Activated T-helper 1 cell treated with anti-CD3 and anti-CD28 coated beads, Interleukin-2, amount 50 U/mL, for 16 hours (primary cell): Measurements from ENCODE around the gene TGFB2.

Source experiments
- DNase-seq, 2 donors: peaks; one replicate each; pipeline ENCODE4 v3.0.0-alpha.2; 2020; ENCODE audit warnings: low read depth in 1 of 2, low spot score in 1 of 2

TGFB2 gene

GRCh38 chr1:218481116-218481775 lies 136.1 kb downstream of the TGFB2 start:
- no peak for DNase-seq

GRCh38 chr1:218482683-218483082 lies 137.5 kb downstream of the TGFB2 start:
- DNase-seq = no peak

GRCh38 chr1:218485241-218485928 lies 140.2 kb downstream of the TGFB2 start:
- DNase-seq = no peak

- DNase-seq = no peak
Measured at GRCh38 chr1:218488531-218488930, 143.4 kb downstream of the TGFB2 start.

DNA sequence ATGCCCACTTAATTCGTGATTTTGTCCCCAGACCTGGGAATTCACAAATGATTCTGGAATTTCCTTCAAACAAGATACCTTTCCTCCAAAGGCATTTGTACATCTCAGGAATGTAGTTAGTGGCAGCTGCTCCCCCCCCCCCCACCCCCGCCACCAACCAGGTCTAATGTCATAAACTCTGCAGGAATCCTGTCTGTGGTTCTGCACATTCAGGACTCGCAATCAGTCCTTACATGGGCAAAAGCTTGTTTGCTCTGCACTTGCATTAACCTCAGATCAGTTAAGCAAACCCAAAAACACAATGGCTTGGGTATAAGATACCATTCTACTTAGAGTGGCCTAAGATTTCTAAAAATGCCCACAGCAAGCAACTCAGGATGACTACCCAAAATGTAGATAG lies 143.8 kb downstream of the TGFB2 start:
- DNase-seq = no peak

DNA sequence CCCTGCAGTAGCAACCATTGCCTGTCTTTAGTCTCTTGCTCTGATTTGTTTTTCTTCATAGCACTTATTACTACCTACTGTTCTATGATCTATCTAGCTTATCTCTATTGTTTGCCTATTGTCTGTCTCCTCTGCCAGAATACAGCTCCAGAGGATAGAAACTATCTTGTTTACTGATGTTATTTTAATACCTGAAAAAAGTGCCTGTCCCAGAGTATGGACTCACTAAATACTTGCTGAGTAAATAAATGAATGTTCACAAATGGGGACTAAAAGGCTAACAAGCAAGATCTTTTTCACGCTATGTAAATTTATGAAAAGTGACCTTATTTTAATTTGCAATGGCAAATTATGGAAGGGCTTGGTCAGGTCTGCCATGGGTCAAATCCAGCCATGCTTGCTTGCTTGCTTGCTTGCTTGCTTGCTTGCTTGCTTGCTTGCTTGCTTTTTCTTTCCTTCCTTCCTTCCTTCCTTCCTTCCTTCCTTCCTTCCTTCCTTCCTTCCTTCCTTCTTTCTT lies 145.3 kb downstream of the TGFB2 start:
- no peak for DNase-seq

GRCh38 chr1:218492874-218493273 lies 147.7 kb downstream of the TGFB2 start:
- no peak for DNase-seq

GRCh38 chr1:218493986-218494385 lies 148.8 kb downstream of the TGFB2 start:
- no peak for DNase-seq
